HG03280 (cell line): ENCODE data around the gene ZNF275.
"Not testable (repeated sequence)": the region's sequence is repeated elsewhere in the genome, so short reads cannot be mapped to it uniquely, and the experiment has no call there.

Experiments
- ATAC-seq: cut with Tn5 transposase; IDR thresholded peaks from one replicate; pipeline ENCODE4 v1.9.1; 2021; ENCODE audit warnings: mild to moderate bottlenecking, moderate library complexity; ENCODE audit not compliant: unreplicated experiment

ZNF275 gene

GRCh38 chrX:153353416-153353815 lies 19.5 kb downstream of the ZNF275 start:
- no peak for ATAC-seq

- no peak for ATAC-seq
Measured at GRCh38 chrX:153357877-153358276, 23.9 kb downstream of the ZNF275 start.

DNA sequence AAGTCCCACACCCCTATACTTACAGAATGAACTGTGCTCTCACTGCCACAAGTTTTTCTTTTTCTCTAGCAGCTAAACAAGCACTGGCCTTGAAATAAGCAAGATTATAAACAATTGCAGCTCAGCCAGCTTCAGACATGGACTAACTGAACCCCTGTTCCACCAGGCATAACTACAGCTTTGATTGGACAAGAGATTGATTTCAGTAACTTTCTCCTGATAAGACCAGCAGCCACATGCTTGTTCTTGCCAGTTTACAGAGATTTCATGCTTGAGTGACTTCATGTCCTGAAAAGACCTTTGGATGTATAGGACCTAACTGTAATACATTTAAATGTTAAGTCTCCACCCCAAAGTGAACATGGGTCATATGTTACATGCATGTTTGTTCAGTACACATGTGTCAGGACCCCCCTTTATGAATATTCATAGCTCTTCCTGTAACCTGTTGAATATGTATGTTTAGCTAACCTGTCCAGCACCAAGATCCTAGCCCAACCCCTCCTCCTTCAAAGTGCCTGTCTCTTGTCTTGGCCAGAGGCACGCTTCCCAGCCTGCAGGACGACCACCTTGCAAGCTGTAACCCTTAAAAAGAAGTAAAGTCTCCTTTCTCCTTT lies 27.9 kb downstream of the ZNF275 start:
- ATAC-seq = no peak

- ATAC-seq = no peak
Measured at GRCh38 chrX:153365670-153366069, 31.7 kb downstream of the ZNF275 start.

GRCh38 chrX:153366119-153366518 lies 32.2 kb downstream of the ZNF275 start:
- ATAC-seq = no peak

- ATAC-seq = no peak
Measured at GRCh38 chrX:153366878-153367538, 33.1 kb downstream of the ZNF275 start.

- ATAC-seq = no peak
Measured at GRCh38 chrX:153370293-153371055, 36.5 kb downstream of the ZNF275 start.

DNA sequence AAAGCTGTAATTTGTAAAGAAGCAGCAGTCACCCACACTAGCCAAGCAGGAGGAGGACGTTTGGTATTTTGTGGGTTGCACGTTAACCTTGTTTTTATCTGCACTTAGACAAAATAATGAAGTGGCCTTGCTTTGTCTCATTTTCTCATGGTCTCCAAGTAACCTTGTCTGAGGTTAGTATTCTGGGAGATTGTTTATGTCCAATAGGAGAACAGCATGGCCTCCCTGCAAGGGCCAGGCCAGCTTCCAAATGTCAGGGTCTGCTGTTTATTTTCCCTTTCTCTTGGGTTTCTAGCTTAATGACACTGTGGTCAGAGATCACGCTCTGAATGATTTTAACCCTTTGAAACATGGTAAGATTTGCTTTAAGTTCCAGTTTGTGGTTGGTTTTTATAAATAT lies 37.3 kb downstream of the ZNF275 start:
- no peak for ATAC-seq

DNA sequence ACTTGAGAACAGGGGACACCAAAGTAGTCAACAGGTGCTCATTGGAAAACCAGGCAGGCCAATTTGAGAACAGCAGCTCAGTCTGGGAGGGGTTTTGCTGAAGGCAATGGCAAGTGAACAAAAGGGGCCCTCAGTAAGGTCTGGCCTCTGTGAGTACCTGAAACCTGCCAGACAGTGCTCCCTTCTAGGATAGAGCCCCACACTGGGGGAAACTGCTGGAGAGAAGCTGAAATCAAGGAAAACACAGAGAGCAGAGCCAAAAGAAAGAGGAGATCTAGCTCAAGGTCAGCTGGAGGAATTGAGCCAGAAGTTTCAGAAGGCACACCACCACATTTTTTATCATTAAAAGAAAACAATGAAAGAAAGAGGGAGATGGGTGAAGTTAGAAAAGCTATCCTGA lies 39.0 kb downstream of the ZNF275 start:
- ATAC-seq = no peak

- no peak for ATAC-seq
Measured at GRCh38 chrX:153374426-153374825, 40.5 kb downstream of the ZNF275 start.

- no peak for ATAC-seq
Measured at GRCh38 chrX:153375571-153375970, 41.6 kb downstream of the ZNF275 start.

GRCh38 chrX:153377727-153378126 lies 43.8 kb downstream of the ZNF275 start:
- no peak for ATAC-seq

DNA sequence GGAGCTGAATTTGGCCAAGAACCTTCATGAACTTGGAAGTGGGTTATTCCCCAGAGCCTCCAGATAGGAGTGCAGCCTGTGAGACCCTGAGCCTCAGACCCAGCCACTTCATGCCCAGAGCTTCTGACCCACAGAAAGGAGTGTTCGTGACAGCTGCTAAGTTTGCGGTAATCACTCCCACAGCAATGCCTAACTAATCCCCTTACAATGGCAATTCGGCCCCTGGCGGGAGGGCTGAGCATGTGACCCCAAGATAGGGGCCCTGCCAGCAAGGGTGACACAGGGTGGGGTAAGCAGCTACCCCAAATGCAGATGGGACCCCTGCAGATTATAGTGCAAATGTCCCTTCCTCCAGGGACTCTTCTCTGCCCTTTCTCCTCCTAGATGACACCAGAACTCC lies 44.7 kb downstream of the ZNF275 start:
- no peak for ATAC-seq

- ATAC-seq = no peak
Measured at GRCh38 chrX:153379508-153379907, 45.6 kb downstream of the ZNF275 start.

GRCh38 chrX:153379971-153380581 lies 46.1 kb downstream of the ZNF275 start:
- ATAC-seq = no peak

- no peak for ATAC-seq
Measured at GRCh38 chrX:153380691-153381090, 46.7 kb downstream of the ZNF275 start.

GRCh38 chrX:153381684-153382532 lies 48.0 kb downstream of the ZNF275 start:
- ATAC-seq = no peak

DNA sequence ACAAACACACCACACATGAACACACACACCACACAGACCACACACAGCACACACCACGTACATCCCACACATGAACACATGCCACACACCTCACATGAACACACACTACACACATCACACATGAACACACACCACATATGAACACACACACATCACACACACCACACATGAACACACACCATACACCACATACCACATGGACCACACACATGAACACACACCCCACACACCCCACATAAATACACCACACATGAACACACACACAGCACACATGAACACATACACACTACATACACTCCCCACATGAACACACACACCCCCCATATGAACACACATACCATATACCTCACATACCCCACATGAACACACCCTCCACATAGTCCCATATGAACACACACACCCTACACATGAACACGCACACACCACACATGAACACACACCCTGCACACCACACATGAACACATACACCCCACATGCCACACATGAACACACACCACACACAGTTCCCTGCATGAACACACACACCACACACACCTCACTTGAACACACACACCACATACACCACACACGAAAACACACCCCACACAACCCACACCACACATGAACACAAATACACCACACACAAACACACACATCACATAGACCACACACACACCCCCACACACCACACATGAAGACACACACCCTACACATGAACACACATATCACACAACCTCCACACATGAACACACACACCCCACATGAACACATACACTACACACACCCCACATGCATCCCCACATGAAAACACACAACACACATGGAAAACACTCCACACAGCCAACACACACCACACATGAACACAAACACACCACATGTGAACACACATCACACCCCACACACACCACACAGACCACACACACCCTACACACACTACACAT lies 48.9 kb downstream of the ZNF275 start:
- ATAC-seq = no peak

- ATAC-seq = no peak
Measured at GRCh38 chrX:153384390-153384789, 50.4 kb downstream of the ZNF275 start.

- ATAC-seq = not testable (repeated sequence)
Measured at GRCh38 chrX:153384973-153385372, 51.0 kb downstream of the ZNF275 start.
